ENCODE results near the gene TFR2.

DNA sequence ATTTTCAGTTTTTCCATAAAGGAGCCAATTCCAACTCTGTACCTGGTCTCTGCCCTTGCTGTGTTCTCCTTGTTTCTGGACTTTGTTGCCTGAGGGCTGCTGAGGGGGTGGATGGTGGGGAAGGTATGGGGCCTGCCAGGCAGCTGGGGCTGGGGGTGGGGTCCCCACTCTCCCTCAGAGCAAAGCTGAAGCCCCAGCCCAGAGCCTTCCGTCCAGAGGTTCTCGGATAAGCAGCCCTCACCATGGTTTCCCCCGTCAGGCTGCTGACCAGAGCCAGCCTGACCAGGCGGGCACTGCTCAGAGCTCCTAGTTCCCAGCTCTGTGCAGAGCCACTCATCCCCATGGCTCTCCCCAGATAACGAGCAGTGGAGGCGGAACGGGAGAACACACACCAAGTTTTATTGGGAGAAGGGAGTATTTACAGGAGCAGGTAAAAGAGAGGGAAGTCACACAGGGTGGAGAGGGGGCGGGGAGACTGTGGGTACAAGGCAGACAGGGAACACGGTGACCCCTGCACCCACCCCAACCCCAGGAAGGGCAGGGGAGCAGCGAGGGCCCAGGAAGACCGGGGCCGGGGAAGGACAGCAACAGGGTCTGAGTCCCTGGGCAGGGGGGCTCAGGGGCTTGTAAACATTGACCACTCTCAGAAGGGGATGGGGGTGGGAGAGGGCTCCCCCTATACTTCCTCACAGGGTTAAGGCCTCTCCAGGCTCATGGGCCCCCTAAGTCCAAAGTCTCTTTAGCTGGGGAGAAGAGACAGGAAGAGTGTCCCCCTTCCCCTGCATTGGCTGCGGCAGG is 38.0 kb upstream of the TFR2 start:
- no peak for TF ChIP-seq EZH2 (IDR thresholded peaks at IDR 0.05; ENCODE audit: low read length, missing control alignments)
- TF ChIP-seq, protein P1, sequence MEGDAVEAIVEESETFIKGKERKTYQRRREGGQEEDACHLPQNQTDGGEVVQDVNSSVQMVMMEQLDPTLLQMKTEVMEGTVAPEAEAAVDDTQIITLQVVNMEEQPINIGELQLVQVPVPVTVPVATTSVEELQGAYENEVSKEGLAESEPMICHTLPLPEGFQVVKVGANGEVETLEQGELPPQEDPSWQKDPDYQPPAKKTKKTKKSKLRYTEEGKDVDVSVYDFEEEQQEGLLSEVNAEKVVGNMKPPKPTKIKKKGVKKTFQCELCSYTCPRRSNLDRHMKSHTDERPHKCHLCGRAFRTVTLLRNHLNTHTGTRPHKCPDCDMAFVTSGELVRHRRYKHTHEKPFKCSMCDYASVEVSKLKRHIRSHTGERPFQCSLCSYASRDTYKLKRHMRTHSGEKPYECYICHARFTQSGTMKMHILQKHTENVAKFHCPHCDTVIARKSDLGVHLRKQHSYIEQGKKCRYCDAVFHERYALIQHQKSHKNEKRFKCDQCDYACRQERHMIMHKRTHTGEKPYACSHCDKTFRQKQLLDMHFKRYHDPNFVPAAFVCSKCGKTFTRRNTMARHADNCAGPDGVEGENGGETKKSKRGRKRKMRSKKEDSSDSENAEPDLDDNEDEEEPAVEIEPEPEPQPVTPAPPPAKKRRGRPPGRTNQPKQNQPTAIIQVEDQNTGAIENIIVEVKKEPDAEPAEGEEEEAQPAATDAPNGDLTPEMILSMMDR (conservative IDR thresholded peaks at IDR 0.05 in 1 of 2, IDR thresholded peaks at IDR 0.05 in 1 of 2; ENCODE audit: low read depth in 1 of 2, low read length in 2 of 2): no peak

All from fibroblast of lung (primary cell).